Mammary epithelial cell (primary cell): Measurements from ENCODE around the gene SLC7A10.

ENCODE experiments used
- CTCF ChIP-seq, 2 donors: IDR thresholded peaks in 1 of 2; conservative IDR thresholded peaks in 1 of 2; 2 replicates each; pipeline ENCODE4 v1.5.1; 2011 to 2012; ENCODE audit warnings: inconsistent platforms in 2 of 2, low read length in 2 of 2, mild to moderate bottlenecking in 2 of 2, control low read depth in 1 of 2, low read depth in 1 of 2; ENCODE audit not compliant: insufficient read depth in 1 of 2; ENCODE audit errors: extremely low read depth in 1 of 2
- EZH2 ChIP-seq: IDR thresholded peaks from 2 replicates; pipeline ENCODE4 v1.6.1; 2012; ENCODE audit warnings: low read length, inconsistent platforms, borderline replicate concordance

- TF ChIP-seq CTCF (conservative IDR thresholded peaks at IDR 0.05 in 1 of 2, IDR thresholded peaks at IDR 0.05 in 1 of 2; ENCODE audit: extremely low read depth in 1 of 2, insufficient read depth in 1 of 2, low read depth in 1 of 2, low read length in 2 of 2) (no peak), EZH2 (no peak)
These were observed 35.2 kb upstream of the SLC7A10 start for GRCh38 chr19:33260628-33261418.
